Sigmoid colon (tissue), 7 donors: ENCODE data around the gene CTNNA2. TPM values are rescaled to one million over a fixed set of nuclear protein-coding genes. Genes with fewer than 3 reads are reported as not detected.

Experiments used
- DNase-seq: peaks from one replicate; pipeline ENCODE4 v3.0.0-alpha.2; 2019
- H3K27ac ChIP-seq, 4 donors: fragments of 200-600 bp; sonication (generic); one replicate each; pipeline ENCODE4 v1.5.1; 2016 to 2019; ENCODE audit warnings: mild to moderate bottlenecking in 1 of 4
- H3K27me3 ChIP-seq, 3 donors: fragments of 200-600 bp; sonication (generic); one replicate each; pipeline ENCODE4 v1.5.1; 2019; ENCODE audit warnings: mild to moderate bottlenecking in 1 of 3
- H3K36me3 ChIP-seq, 4 donors: fragments of 200-600 bp; sonication (generic); one replicate each; pipeline ENCODE4 v1.5.1; 2016 to 2019
- H3K4me1 ChIP-seq, 4 donors: fragments of 200-600 bp; sonication (generic); one replicate each; pipeline ENCODE4 v1.5.1; 2017 to 2019
- H3K4me3 ChIP-seq, 4 donors: fragments of 200-600 bp; sonication (generic); one replicate each; pipeline ENCODE4 v1.5.1; 2017 to 2019; ENCODE audit warnings: mild to moderate bottlenecking in 2 of 4, moderate library complexity in 1 of 4
- H3K9me3 ChIP-seq, 4 donors: fragments of 200-600 bp in 3 of 4; sonication (generic) in 3 of 4; one replicate each; pipeline versions ENCODE4 v1.5.1 to v1.6.1; 2013 to 2019
- CTCF ChIP-seq, 4 experiments: fragments of 450-650 bp in 3 of 4; fragments of 200-600 bp in 1 of 4; IDR thresholded peaks; one replicate each; pipeline ENCODE4 v1.5.1; 2016 to 2019; ENCODE audit warnings: antibody characterized with exemption in 4 of 4, mild to moderate bottlenecking in 3 of 4, moderate library complexity in 2 of 4
- EP300 ChIP-seq, 4 donors: sonication (generic); formaldehyde crosslinking; IDR thresholded peaks; one replicate each; pipeline ENCODE4 v1.6.1; 2017; ENCODE audit warnings: antibody characterized with exemption in 4 of 4
- POLR2A ChIP-seq, 2 donors: fragments of 450-650 bp; IDR thresholded peaks; one replicate each; pipeline ENCODE4 v1.6.1; 2016; ENCODE audit warnings: antibody characterized with exemption in 2 of 2, mild to moderate bottlenecking in 2 of 2, moderate library complexity in 2 of 2
- POLR2AphosphoS5 ChIP-seq, 4 donors: sonication (generic); formaldehyde crosslinking; IDR thresholded peaks; one replicate each; pipeline ENCODE4 v1.6.1; 2017; ENCODE audit warnings: antibody characterized with exemption in 4 of 4
- WGBS, 2 donors: extraction: QIAGEN DNeasy Blood & Tissue Kit; methylation state at CpG; one replicate each; pipeline ENCODE4 v1.1.7; 2013; 5-methylcytosine and 5-hydroxymethylcytosine counted together
- intact Hi-C: fragments of 100-400 bp; cut with DNase I; formaldehyde crosslinking; loops from one replicate; pipeline ENCODE4 v1.15.1; 2023
- polyA plus RNA-seq, 3 donors: library from polyadenylated mRNA; stranded (reverse); fragments of 200-250 nt; gene quantifications; one replicate each; pipeline ENCODE4 v1.2.3, GENCODE V29; 2013
- total RNA-seq, 4 donors: library from RNA; depleted of rRNA; stranded (reverse); fragments of >200 nt; gene quantifications; one replicate each; pipeline ENCODE4 v1.1.0, GENCODE V29; 2016
- donor health status: healthy with polysubstance abuse.
- donor health status: Bipolar disorder and iron deficiency.
- donor health status: healthy.

Gene CTNNA2
- total and polyA plus RNA-seq, 7 donors = 1.4 to 8.6 (median 3.8) TPM; not detected in 2

- 67 to 78% methylated on average over 5 of the region's 5 CpGs for WGBS, 2 donors
- intact Hi-C loops = no loop called here
- no peaks in the 10 kb centered on the region for H3K9me3 ChIP-seq
- DNase-seq = no peak
- TF ChIP-seq POLR2AphosphoS5 (IDR thresholded peaks at IDR 0.05) (no peak), CTCF (IDR thresholded peaks at IDR 0.05) (no peak), POLR2A (IDR thresholded peaks at IDR 0.05) (no peak), EP300 (IDR thresholded peaks at IDR 0.05) (no peak)
- no peaks in the 10 kb centered on the region for H3K36me3 ChIP-seq
- H3K4me1 ChIP-seq = no peaks in the 10 kb centered on the region
- no peak overlapping the region for H3K4me3 ChIP-seq
- no peak overlapping the region for H3K27ac ChIP-seq
- H3K27me3 ChIP-seq = no peaks in the 10 kb centered on the region
These were observed 56.2 kb downstream of the CTNNA2 start for GRCh38 chr2:79569048-79569447.

- Histone ChIP-seq H3K27ac (no peak overlapping the region), H3K9me3 (no peaks in the 10 kb centered on the region), H3K27me3 (no peaks in the 10 kb centered on the region), H3K36me3 (no peaks in the 10 kb centered on the region), H3K4me1 (no peaks in the 10 kb centered on the region), H3K4me3 (no peak overlapping the region)
- intact Hi-C loops = no loop called here
- no peak for DNase-seq
- 66 to 80% methylated on average over 6 of the region's 6 CpGs for WGBS, 2 donors
- TF ChIP-seq CTCF (IDR thresholded peaks at IDR 0.05) (no peak), EP300 (IDR thresholded peaks at IDR 0.05) (no peak), POLR2AphosphoS5 (IDR thresholded peaks at IDR 0.05) (no peak), POLR2A (IDR thresholded peaks at IDR 0.05) (no peak)
These were observed 61.2 kb downstream of the CTNNA2 start for GRCh38 chr2:79573895-79574674.

GRCh38 chr2:79576451-79576850 lies 63.6 kb downstream of the CTNNA2 start:
- Histone ChIP-seq H3K27me3 (no peaks in the 10 kb centered on the region), H3K4me3 (no peak overlapping the region), H3K4me1 (no peaks in the 10 kb centered on the region), H3K36me3 (no peaks in the 10 kb centered on the region), H3K27ac (no peak overlapping the region), H3K9me3 (no peaks in the 10 kb centered on the region)
- TF ChIP-seq POLR2AphosphoS5 (IDR thresholded peaks at IDR 0.05) (no peak), EP300 (IDR thresholded peaks at IDR 0.05) (no peak)
- no peak for DNase-seq
- 47 to 69% methylated on average over 4 of the region's 4 CpGs for WGBS, 2 donors
- intact Hi-C loops = no loop called here

- Histone ChIP-seq H3K9me3 (no peaks in the 10 kb centered on the region), H3K27ac (no peak overlapping the region), H3K36me3 (no peaks in the 10 kb centered on the region), H3K27me3 (no peaks in the 10 kb centered on the region), H3K4me3 (no peak overlapping the region), H3K4me1 (no peaks in the 10 kb centered on the region)
- no peak for DNase-seq
- TF ChIP-seq POLR2AphosphoS5 (IDR thresholded peaks at IDR 0.05) (no peak), POLR2A (IDR thresholded peaks at IDR 0.05) (no peak)
- 82 to 88% methylated on average over 1 of the region's 1 CpG for WGBS, 2 donors
- intact Hi-C loops = no loop called here
These were observed 66.1 kb downstream of the CTNNA2 start for GRCh38 chr2:79578952-79579351.

- intact Hi-C loops = no loop called here
- H3K36me3 ChIP-seq = no peaks in the 10 kb centered on the region
- H3K27ac ChIP-seq = no peak overlapping the region
- no peak overlapping the region for H3K4me3 ChIP-seq
- no peaks in the 10 kb centered on the region for H3K4me1 ChIP-seq
- 86 to 88% methylated on average over 6 of the region's 6 CpGs for WGBS, 2 donors
- no peak for TF ChIP-seq EP300 (IDR thresholded peaks at IDR 0.05)
- no peak for TF ChIP-seq POLR2AphosphoS5 (IDR thresholded peaks at IDR 0.05)
- TF ChIP-seq POLR2A (IDR thresholded peaks at IDR 0.05) = no peak
- no peak for TF ChIP-seq CTCF (IDR thresholded peaks at IDR 0.05)
- no peaks in the 10 kb centered on the region for H3K27me3 ChIP-seq
- H3K9me3 ChIP-seq = no peaks in the 10 kb centered on the region
- no peak for DNase-seq
These were observed 67.3 kb downstream of the CTNNA2 start for GRCh38 chr2:79580175-79580574.
